ENCODE data around the gene ATP13A3. TPM values are rescaled to one million over a fixed set of nuclear protein-coding genes. Genes with fewer than 3 reads are reported as not detected.
"Not testable (repeated sequence)": the region's sequence is repeated elsewhere in the genome, so short reads cannot be mapped to it uniquely, and the experiment has no call there.

Gene ATP13A3
- total RNA-seq, 1 donor from 2014 or later, result 171 TPM

- DNase-seq (ENCODE audit: low read depth) (no peak), FAIRE-seq (no peak)
- Histone ChIP-seq H3K36me3 (ENCODE audit: control insufficient read depth, insufficient read depth, low read length) (no peaks in the 10 kb centered on the region), H3K4me3 (ENCODE audit: low read depth, low read length) (no peak overlapping the region), H3K27me3 (ENCODE audit: control insufficient read depth, insufficient read depth, low read length) (no peaks in the 10 kb centered on the region)
- TF ChIP-seq CTCF (IDR thresholded peaks at IDR 0.05; ENCODE audit: insufficient read depth, low read length, severe bottlenecking), result no peak
Observed at GRCh38 chr3:194504146-194504545, 17.3 kb upstream of the ATP13A3 start.

- Histone ChIP-seq H3K27me3 (ENCODE audit: control insufficient read depth, insufficient read depth, low read length) (no peaks in the 10 kb centered on the region), H3K4me3 (ENCODE audit: low read depth, low read length) (no peak overlapping the region), H3K36me3 (ENCODE audit: control insufficient read depth, insufficient read depth, low read length) (no peaks in the 10 kb centered on the region)
- DNase-seq (ENCODE audit: low read depth) (no peak), FAIRE-seq (no peak)
- no peak for TF ChIP-seq CTCF (IDR thresholded peaks at IDR 0.05; ENCODE audit: insufficient read depth, low read length, severe bottlenecking)
Observed at GRCh38 chr3:194503081-194503531, 16.3 kb upstream of the ATP13A3 start.

- no peak for TF ChIP-seq CTCF (IDR thresholded peaks at IDR 0.05; ENCODE audit: insufficient read depth, low read length, severe bottlenecking)
- Histone ChIP-seq H3K4me3 (ENCODE audit: low read depth, low read length) (no peak overlapping the region), H3K27me3 (ENCODE audit: control insufficient read depth, insufficient read depth, low read length) (no peaks in the 10 kb centered on the region), H3K36me3 (ENCODE audit: control insufficient read depth, insufficient read depth, low read length) (no peaks in the 10 kb centered on the region)
- FAIRE-seq (no peak), DNase-seq (ENCODE audit: low read depth) (no peak)
Observed at GRCh38 chr3:194500198-194500597, 13.4 kb upstream of the ATP13A3 start.

GRCh38 chr3:194499516-194499915 lies 12.7 kb upstream of the ATP13A3 start:
- not testable (repeated sequence) for H3K27me3 ChIP-seq (ENCODE audit: control insufficient read depth, insufficient read depth, low read length); DNase-seq (ENCODE audit: low read depth); H3K4me3 ChIP-seq (ENCODE audit: low read depth, low read length); H3K36me3 ChIP-seq (ENCODE audit: control insufficient read depth, insufficient read depth, low read length); FAIRE-seq

GRCh38 chr3:194497799-194498575 lies 11.2 kb upstream of the ATP13A3 start:
- Histone ChIP-seq H3K4me3 (ENCODE audit: low read depth, low read length) (no peak overlapping the region), H3K36me3 (ENCODE audit: control insufficient read depth, insufficient read depth, low read length) (no peaks in the 10 kb centered on the region), H3K27me3 (ENCODE audit: control insufficient read depth, insufficient read depth, low read length) (no peaks in the 10 kb centered on the region)
- FAIRE-seq, result no peak
- no peak for DNase-seq (ENCODE audit: low read depth)
- no peak for TF ChIP-seq CTCF (IDR thresholded peaks at IDR 0.05; ENCODE audit: insufficient read depth, low read length, severe bottlenecking)

- Histone ChIP-seq H3K27me3 (ENCODE audit: control insufficient read depth, insufficient read depth, low read length) (no peaks in the 10 kb centered on the region), H3K4me3 (ENCODE audit: low read depth, low read length) (no peak overlapping the region), H3K36me3 (ENCODE audit: control insufficient read depth, insufficient read depth, low read length) (no peaks in the 10 kb centered on the region)
- no peak for FAIRE-seq
- no peak for TF ChIP-seq CTCF (IDR thresholded peaks at IDR 0.05; ENCODE audit: insufficient read depth, low read length, severe bottlenecking)
- no peak for DNase-seq (ENCODE audit: low read depth)
Observed at GRCh38 chr3:194496217-194496919, 9.6 kb upstream of the ATP13A3 start.
